ENCODE results near the gene CSTF1.

GRCh38 chr20:56417911-56418310 is 25.5 kb downstream of the CSTF1 start:
- TF ChIP-seq GATA3 (IDR thresholded peaks at IDR 0.05; ENCODE audit: low read depth, low read length): no peak
- TF ChIP-seq GATA2 (IDR thresholded peaks at IDR 0.05; ENCODE audit: low read depth, low read length): no peak

All from SH-SY5Y (cell line).